Erythroblast (primary cell): ENCODE data around the gene IRAK2.
"Not testable (repeated sequence)": the region's sequence is repeated elsewhere in the genome, so short reads cannot be mapped to it uniquely, and the experiment has no call there.

Source experiments
- DNase-seq, 2 experiments: peaks; one replicate each; lab custom pipeline; 2025; lab: John Stamatoyannopoulos, UW
- GATA1 ChIP-seq: IDR thresholded peaks from 2 replicates; pipeline ENCODE4 v1.6.1; 2011; ENCODE audit warnings: low read depth, mild to moderate bottlenecking, control low read depth, low read length, moderate library complexity
- POLR2A ChIP-seq: IDR thresholded peaks from 2 replicates; pipeline ENCODE4 v1.6.1; 2011; ENCODE audit warnings: mild to moderate bottlenecking, low read length

IRAK2 gene

DNA sequence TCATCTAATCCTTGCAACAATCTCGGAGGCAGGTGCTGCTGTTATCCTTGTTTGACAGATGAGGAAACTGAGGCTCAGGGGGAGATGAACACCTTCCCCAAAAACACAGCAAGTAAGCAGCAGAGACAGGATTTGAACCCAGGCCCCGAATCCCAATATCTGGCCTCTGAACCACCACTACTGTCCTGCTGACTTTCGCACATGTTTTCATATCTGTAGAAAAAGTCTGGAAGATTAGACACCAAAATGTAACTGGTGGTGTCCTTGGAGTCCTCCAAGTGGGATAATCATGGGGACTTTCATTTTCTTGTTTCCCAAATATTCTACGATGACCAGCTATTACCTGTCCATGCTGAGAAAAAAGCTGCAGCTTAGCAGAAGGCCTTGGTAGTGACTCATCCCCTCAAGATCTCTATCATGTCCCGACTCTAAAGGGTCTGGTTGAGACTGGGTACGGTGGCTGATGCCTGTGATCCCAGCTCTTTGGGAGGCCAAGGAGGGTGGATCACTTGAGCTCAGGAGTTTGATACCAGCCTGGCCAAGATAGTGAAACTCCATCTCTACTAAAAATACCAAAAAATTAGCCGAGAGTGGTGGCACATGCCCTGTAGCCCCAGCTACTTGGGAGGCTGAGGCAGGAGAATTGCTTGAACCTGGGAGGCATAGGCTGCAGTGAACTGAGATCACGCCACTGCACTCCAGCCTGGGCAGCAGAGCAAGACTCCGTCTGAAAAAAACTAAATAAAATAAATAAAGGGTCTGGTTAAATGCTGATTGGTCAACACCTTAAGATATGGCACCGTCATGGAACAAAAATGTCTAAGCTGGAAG, 8.6 kb downstream of the IRAK2 start:
- no peak for TF ChIP-seq GATA1
- no peak for TF ChIP-seq POLR2A
- peak in 1 of 2 experiments; percentile 17 for DNase-seq

DNA sequence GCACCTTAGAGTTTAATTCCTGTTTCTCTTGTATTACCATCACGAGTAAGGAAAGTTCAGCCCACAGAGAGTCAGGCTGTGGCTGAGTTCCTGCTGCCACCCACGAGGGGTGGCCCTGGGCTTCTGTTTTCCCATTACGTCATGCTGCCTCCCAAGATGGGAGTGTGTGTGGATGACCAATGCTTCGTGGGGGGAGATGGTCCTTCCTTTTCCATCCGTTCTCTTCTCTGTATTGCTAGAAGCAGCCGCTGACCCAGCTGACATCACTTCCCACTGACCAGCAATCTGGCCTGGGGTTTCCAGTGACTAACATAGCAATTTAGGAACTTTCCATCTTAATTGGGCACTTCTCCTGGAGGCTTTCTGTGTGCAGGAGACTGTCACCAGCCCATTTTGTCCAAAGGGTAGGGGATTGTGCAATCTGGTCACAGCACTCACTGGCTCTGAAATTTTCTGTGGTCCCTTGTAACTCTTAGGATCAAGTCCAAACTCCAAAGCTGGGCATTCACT, 9.3 kb downstream of the IRAK2 start:
- TF ChIP-seq GATA1 (no peak), POLR2A (no peak)
- DNase-seq = no peak

DNA sequence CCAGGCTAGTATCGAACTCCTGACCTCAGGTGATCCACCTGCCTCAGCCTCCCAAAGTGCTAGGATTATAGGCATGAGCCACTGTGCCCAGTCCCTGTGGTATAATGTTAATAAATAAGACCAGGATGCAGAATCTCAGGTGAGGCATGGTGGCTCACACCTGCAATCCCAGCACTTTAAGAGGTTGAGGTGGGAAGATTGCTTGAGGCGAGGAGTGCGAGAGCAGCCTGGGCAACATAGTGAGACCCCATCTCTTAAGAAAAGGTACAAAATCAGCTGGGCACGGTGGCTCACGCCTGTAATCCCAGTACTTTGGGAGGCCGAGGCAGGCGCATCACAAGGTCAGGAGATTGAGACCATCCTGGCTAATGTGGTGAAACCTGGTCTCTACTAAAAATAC, 10.6 kb downstream of the IRAK2 start:
- DNase-seq = not testable (repeated sequence)

DNA sequence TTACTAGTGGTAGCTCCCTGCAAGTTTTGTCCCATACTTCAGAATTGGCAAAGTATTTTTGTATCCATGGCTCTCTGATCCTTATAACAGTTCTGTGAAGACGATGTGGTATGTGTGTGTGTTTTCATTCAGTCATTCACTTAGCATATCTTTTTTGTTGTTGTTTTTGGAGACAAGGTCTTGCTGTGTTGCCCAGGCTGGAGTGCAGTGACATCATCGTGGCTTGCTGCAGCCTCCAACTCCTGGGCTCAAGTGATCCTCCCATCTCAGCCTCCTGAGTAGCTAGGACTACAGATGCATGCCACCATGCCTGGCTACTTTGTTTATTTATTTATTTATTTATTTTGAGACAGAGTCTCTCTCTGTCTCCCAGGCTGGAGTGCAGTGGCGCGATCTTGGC, 11.4 kb downstream of the IRAK2 start:
- not testable (repeated sequence) for DNase-seq

GRCh38 chr3:10177737-10178136, 13.0 kb downstream of the IRAK2 start:
- TF ChIP-seq GATA1 = no peak
- TF ChIP-seq POLR2A = no peak
- DNase-seq = no peak

DNA sequence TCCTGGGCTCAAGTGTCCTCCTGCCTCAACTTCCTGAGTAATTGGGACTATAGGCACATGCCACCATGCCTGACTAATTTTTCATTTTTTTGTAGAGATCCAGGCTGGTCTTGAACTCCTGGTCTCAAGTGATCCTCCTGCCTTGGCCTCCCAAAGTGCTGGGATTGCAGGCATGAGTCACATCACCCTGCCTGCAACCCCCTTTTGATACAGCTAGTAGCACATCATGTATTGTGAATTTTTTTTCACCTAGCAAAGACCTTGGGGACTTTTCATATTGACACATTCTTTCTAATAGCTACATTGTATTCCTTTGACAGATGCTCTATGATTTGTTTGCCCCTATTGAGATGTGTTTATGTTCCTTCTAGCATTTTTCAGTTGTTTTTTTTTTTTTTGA, 14.2 kb downstream of the IRAK2 start:
- DNase-seq = no peak
- TF ChIP-seq POLR2A (no peak), GATA1 (no peak)

GRCh38 chr3:10180289-10180688, 15.6 kb downstream of the IRAK2 start:
- no peak for DNase-seq
- TF ChIP-seq POLR2A = no peak
- TF ChIP-seq GATA1 = no peak

DNA sequence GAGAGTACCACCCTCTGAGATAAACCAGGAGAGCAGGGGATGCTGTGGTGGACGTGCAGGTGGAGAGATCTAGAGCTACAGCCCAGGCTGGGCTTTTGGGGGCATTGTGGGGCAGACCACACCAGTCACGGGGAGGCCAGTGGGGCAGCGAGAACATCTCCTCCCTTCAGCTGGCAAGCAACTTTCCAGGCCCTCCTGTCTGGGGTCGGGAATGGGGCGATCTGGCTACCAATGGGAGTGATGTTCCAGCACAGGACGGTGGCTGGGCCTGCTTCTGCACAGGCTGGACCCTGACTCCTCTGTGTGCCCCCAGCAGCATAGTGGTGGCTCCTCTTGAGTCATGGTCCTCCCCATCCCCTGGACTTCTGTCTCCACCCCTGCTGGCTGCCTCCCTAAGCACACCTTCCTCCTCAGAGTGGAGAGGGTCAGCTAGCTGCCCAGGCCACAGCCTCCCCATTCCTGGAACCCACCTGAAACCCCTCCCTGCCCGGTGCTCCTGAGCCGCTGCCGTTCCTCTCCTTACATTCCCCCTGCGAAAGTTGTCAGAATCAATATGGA, 16.1 kb downstream of the IRAK2 start:
- TF ChIP-seq POLR2A = no peak
- no peak for TF ChIP-seq GATA1
- no peak for DNase-seq

DNA sequence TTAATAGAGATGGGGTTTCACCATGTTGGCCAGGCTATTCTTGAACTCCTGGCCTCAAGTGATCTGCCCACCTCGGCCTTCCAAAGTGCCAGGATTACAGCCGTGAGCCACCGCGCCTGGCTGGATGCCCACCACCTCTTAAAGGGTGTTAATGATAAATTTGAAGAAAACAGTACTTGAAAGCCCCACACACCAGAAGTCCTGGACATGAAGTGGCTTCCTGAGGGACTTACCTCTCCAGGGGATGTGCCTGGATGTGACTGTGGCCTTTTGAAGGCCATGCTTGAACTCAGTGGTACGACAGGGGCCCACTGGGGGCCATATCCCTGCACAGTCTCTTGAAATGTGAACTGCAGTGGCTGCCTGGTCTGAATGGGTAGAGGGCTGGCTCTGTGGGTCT, 18.2 kb downstream of the IRAK2 start:
- no peak for DNase-seq

DNA sequence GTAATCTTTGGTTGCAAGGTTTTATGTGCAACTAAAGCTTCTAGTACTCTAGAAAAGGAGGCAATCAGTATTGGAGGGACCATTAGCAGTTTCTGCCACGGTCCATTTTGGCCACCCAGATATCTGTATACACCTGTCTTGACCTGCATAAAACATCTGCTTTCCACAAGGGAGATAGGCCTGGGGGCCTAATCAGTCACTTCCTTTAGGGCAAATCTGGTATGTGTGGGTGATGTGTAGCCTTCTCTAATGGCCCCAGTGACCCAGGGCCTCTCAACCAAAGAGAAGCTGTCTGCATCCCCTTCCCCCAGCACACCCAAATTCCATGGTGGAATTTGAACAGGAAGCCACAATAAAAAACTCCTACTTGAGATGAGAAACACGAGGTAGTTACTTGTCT, 19.5 kb downstream of the IRAK2 start:
- DNase-seq = no peak
- no peak for TF ChIP-seq POLR2A

More for the DNA sequence above, 18.2 kb downstream of the IRAK2 start:
- TF ChIP-seq GATA1 (no peak), POLR2A (no peak)

GRCh38 chr3:10185804-10186762, 21.4 kb downstream of the IRAK2 start:
- DNase-seq = no peak
- no peak for TF ChIP-seq POLR2A
- no peak for TF ChIP-seq GATA1

- TF ChIP-seq GATA1 (no peak), POLR2A (no peak)
- no peak for DNase-seq
Observed at GRCh38 chr3:10187290-10187876, 22.7 kb downstream of the IRAK2 start.

DNA sequence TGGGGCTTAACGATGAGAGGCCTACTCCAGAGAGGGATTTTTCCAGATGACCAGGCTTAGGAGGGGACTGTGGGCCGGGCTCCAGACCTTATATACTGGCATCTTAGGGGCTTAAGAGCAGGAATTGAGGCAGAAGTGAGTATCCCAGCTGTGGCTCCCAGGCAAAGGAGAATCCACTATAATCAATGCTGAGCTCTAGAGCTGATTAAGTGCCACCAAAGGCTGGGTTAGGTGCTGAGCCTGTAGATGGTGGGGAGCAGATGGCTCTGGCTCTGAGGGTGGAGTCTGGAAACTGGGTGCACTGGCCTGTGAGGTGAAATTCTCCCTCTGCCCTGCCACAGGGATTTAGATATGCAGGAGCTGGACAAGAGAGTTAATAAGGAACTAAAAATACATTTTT, 23.2 kb downstream of the IRAK2 start:
- no peak for DNase-seq
- no peak for TF ChIP-seq POLR2A
- TF ChIP-seq GATA1 = no peak
